Brain microvascular endothelial cell (primary cell): Measurements from ENCODE around the gene RCCD1.

Experiments used
- DNase-seq: peaks from one replicate; pipeline ENCODE4 v3.0.0-alpha.2; 2020
- H3K27ac ChIP-seq: fragments of 250-450 bp; sonication (Bioruptor Pico); 2 replicates; pipeline ENCODE4 v1.5.1; 2020; ENCODE audit warnings: mild to moderate bottlenecking, moderate library complexity
- H3K27me3 ChIP-seq: fragments of 250-450 bp; sonication (Bioruptor Pico); replicated peaks from 2 replicates; pipeline ENCODE4 v1.5.1; 2020; ENCODE audit warnings: mild to moderate bottlenecking
- H3K36me3 ChIP-seq: fragments of 250-450 bp; sonication (Bioruptor Pico); replicated peaks from 2 replicates; pipeline ENCODE4 v1.5.1; 2020; ENCODE audit warnings: mild to moderate bottlenecking
- H3K4me3 ChIP-seq: 2 replicates; pipeline ENCODE4 v1.5.1; 2011; ENCODE audit warnings: low read depth, mild to moderate bottlenecking, control low read depth, low read length, moderate library complexity
- CTCF ChIP-seq: IDR thresholded peaks from 2 replicates; pipeline ENCODE4 v1.5.1; 2011; ENCODE audit warnings: low read depth, mild to moderate bottlenecking, moderate library complexity, low read length, control low read depth, inconsistent platforms; ENCODE audit errors: missing control alignments
- in situ Hi-C: cut with HindIII; loops from 2 replicates; pipeline ENCODE4 v1.10.0; 2017; ENCODE audit warnings: low sequenced_read_pairs, low pct_ligation_motif_present

RCCD1 gene

DNA sequence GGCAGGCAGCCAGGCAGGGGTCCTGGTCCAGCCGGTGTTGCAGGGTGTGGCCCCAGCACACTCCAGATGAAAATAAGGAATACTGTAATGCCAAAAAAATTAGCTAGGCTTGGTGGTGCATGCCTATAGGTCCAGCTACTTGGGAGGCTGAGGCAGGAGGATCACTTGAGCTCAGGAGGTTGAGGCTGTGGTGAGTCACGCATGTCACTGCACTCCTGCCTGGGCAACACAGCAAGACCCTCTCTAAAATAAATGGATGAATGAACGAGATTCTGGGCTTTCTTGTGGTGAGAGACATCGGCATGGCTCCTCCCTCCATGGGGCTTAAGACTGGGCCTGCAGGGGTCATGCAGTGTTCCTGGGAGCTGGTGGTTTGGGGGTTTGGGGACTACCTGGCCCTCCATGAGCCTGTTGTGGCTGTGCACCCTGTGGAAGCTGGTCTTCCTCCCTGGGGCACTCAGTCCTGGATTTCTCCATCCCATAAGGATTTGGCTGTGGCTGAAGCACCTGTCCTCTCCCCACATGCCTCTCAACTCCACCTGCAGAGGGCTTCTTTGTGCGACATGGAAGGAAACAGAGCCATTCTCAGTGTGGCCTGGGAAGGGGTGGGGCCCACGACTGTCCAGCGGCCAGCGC, 7.6 kb upstream of the RCCD1 start:
- peaks cover 90% of the 10 kb centered on the region for H3K36me3 ChIP-seq
- no peak overlapping the region for H3K4me3 ChIP-seq
- no peak for TF ChIP-seq CTCF
- H3K27me3 ChIP-seq: no peaks in the 10 kb centered on the region
- no peak overlapping the region for H3K27ac ChIP-seq
- no peak for DNase-seq
- in situ Hi-C loops: no loop called here

DNA sequence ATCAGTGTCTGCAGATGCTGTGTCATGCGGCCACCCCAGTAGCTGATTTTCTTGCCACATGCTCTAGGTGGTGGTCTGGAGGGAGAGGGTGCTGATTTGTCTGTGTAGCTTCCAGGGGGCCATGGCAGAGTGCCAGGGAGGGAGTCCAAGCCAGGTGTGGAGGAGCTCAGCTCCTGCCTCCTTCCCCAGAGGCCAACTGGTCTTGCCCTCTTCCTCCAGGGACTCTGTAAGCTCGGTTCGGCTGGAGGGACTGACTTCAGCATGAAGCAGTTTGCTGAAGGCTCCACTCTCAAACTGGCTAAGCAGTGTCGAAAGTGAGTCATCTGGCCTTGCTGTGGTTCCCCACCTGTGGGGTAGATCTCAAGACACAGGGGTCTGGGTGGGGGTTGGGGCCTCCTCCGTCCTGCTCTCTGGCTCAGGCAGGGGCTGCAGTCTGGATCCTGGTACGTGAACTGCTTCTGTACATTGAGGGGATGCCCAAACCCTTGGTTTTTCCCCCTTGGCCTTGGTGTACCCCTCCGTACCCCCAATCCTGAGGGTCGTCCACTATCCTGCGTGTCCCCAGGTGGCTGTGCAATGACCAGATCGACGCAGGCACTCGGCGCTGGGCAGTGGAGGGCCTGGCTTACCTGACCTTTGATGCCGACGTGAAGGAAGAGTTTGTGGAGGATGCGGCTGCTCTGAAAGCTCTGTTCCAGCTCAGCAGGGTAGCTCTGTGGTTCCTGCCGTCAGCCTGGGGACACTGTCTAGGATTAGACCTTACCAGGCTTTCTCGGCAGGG, 6.9 kb upstream of the RCCD1 start:
- H3K27ac ChIP-seq: no peak overlapping the region
- no peaks in the 10 kb centered on the region for H3K27me3 ChIP-seq
- no peak for TF ChIP-seq CTCF
- H3K36me3 ChIP-seq: peaks cover 86% of the 10 kb centered on the region
- no peak for DNase-seq
- in situ Hi-C loops: no loop called here
- H3K4me3 ChIP-seq: no peak overlapping the region

- Histone ChIP-seq H3K4me3 (no peak overlapping the region), H3K36me3 (peaks cover 87% of the 10 kb centered on the region), H3K27ac (no peak overlapping the region), H3K27me3 (no peaks in the 10 kb centered on the region)
- DNase-seq: no peak
- in situ Hi-C loops: no loop called here
- no peak for TF ChIP-seq CTCF
Observed at GRCh38 chr15:90948506-90948905, 6.2 kb upstream of the RCCD1 start.

GRCh38 chr15:90949979-90950675, 4.6 kb upstream of the RCCD1 start:
- no peak for TF ChIP-seq CTCF
- in situ Hi-C loops: no loop called here
- peak overlapping the region; percentile 5 for H3K27ac ChIP-seq

DNA sequence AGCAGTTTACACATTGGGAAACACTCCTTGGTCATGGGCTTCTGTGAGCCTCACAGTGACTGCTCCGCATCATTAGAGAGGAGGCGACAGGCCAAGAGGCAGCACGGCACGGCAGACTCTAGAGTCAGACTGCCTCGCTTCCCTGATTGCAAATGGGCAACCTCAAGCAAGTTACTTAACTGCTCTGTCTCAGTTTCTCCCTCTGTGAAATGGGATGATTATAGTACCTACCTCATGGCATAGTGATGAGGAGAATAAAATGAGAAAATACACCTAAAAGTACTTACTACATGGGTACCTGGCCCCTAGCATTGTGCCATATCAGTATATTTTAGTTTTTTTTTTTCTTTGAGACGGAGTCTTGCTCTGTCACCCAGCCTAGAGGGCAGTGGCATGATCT, 4.0 kb upstream of the RCCD1 start:
- DNase-seq: no peak
- H3K4me3 ChIP-seq: no peak overlapping the region
- peaks cover 75% of the 10 kb centered on the region for H3K36me3 ChIP-seq
- no peak for TF ChIP-seq CTCF
- no peaks in the 10 kb centered on the region for H3K27me3 ChIP-seq
- in situ Hi-C loops: no loop called here
- no peak overlapping the region for H3K27ac ChIP-seq

More at GRCh38 chr15:90949979-90950675, 4.6 kb upstream of the RCCD1 start:
- Histone ChIP-seq H3K36me3 (peaks cover 78% of the 10 kb centered on the region), H3K27me3 (no peaks in the 10 kb centered on the region), H3K4me3 (no peak overlapping the region)
- no peak for DNase-seq
